ENCODE measurements around the gene ATL2. TPM values are rescaled to one million over a fixed set of nuclear protein-coding genes. Genes with fewer than 3 reads are reported as not detected.
"Not testable (repeated sequence)": the region's sequence is repeated elsewhere in the genome, so short reads cannot be mapped to it uniquely, and the experiment has no call there.

ATL2 gene
- total and polyA plus RNA-seq, 2 experiments from 2014 or later, result 28.7 to 86.5 TPM

GRCh38 chr2:38322224-38322914 is 54.7 kb downstream of the ATL2 start:
- Histone ChIP-seq H3K27me3 (no peaks in the 10 kb centered on the region), H3K9me3 (ENCODE audit: low read depth) (no peaks in the 10 kb centered on the region), H3K4me1 (ENCODE audit: low read depth) (peaks cover 6% of the 10 kb centered on the region), H3K36me3 (peaks cover 7% of the 10 kb centered on the region), H3K27ac (no peak overlapping the region), H3K4me3 (no peak overlapping the region)
- DNase-seq (ENCODE audit: low read depth in 1 of 2, low spot score in 1 of 2), result no peak
- TF ChIP-seq, protein P1, sequence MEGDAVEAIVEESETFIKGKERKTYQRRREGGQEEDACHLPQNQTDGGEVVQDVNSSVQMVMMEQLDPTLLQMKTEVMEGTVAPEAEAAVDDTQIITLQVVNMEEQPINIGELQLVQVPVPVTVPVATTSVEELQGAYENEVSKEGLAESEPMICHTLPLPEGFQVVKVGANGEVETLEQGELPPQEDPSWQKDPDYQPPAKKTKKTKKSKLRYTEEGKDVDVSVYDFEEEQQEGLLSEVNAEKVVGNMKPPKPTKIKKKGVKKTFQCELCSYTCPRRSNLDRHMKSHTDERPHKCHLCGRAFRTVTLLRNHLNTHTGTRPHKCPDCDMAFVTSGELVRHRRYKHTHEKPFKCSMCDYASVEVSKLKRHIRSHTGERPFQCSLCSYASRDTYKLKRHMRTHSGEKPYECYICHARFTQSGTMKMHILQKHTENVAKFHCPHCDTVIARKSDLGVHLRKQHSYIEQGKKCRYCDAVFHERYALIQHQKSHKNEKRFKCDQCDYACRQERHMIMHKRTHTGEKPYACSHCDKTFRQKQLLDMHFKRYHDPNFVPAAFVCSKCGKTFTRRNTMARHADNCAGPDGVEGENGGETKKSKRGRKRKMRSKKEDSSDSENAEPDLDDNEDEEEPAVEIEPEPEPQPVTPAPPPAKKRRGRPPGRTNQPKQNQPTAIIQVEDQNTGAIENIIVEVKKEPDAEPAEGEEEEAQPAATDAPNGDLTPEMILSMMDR (IDR thresholded peaks at IDR 0.05; ENCODE audit: low read depth, low read length), result no peak

GRCh38 chr2:38319240-38319639 is 57.8 kb downstream of the ATL2 start:
- peak overlapping the region; percentile 46 for H3K27ac ChIP-seq
- peaks cover 12% of the 10 kb centered on the region for H3K4me1 ChIP-seq (ENCODE audit: low read depth)
- H3K36me3 ChIP-seq, result peaks cover 21% of the 10 kb centered on the region
- not testable (repeated sequence) for H3K4me3 ChIP-seq; DNase-seq (ENCODE audit: low read depth in 1 of 2, low spot score in 1 of 2); H3K9me3 ChIP-seq (ENCODE audit: low read depth); H3K27me3 ChIP-seq

DNA sequence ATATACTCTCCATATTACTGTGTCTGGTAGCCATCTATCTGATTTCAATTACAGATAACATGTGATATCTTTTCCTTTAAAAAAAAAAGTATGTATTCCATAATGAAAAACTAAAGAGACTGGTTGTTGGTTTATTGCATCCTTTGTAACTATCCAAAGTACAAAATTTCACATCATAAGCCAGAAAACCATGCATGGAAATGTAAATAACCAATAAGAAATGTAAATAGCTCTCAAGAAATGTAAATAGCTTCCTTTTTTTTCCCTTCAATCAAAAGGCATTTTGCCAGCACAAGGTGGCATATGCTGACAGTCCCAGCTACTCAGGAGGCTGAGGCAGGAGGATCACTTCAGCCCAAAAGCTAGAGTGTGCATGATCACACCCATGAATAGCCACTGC is 59.3 kb downstream of the ATL2 start:
- peaks cover 12% of the 10 kb centered on the region for H3K4me1 ChIP-seq (ENCODE audit: low read depth)
- no peak overlapping the region for H3K27ac ChIP-seq
- H3K27me3 ChIP-seq, result no peaks in the 10 kb centered on the region
- no peaks in the 10 kb centered on the region for H3K9me3 ChIP-seq (ENCODE audit: low read depth)
- no peak overlapping the region for H3K4me3 ChIP-seq
- H3K36me3 ChIP-seq, result peaks cover 32% of the 10 kb centered on the region
- no peak for DNase-seq (ENCODE audit: low read depth in 1 of 2, low spot score in 1 of 2)
- TF ChIP-seq, protein P1 (IDR thresholded peaks at IDR 0.05; ENCODE audit: low read depth, low read length), result no peak

DNA sequence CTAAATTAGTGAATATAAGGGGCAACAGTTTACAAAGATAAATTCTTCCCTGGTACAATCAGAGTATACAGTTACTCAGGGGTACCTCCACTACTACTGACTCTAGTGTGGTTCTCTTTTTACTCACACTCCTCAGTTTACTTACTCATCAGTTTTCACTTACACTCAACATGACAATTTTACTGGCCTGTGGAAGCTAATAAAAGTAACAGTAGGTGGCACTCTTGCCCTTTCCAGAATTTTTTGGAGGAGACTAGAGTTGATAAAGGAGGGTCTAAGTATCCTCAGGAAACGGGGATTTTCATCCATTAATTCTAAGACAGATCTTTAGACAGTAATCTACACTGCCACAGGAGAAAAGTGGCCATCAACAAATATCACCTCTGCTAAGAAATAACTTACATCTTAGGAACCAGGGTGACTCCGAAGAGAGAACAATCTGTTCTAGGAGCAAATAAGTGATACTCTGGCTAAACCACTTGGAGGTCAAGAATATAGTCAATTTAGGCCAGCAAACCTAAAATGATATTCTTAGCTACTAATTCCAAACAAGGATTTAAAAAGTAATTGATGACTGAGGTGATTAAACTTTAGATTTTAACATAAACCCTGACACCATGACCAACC is 61.3 kb downstream of the ATL2 start:
- TF ChIP-seq, protein P1 (IDR thresholded peaks at IDR 0.05; ENCODE audit: low read depth, low read length), result peak; percentile 71
- Histone ChIP-seq H3K9me3 (ENCODE audit: low read depth) (no peaks in the 10 kb centered on the region), H3K27ac (peak overlapping the region; percentile 32), H3K4me3 (no peak overlapping the region), H3K4me1 (ENCODE audit: low read depth) (peaks cover 12% of the 10 kb centered on the region), H3K36me3 (peaks cover 44% of the 10 kb centered on the region), H3K27me3 (no peaks in the 10 kb centered on the region)
- DNase-seq (ENCODE audit: low read depth in 1 of 2, low spot score in 1 of 2), result peak; percentile 50 to 66

- no peaks in the 10 kb centered on the region for H3K9me3 ChIP-seq (ENCODE audit: low read depth)
- no peaks in the 10 kb centered on the region for H3K4me1 ChIP-seq (ENCODE audit: low read depth)
- TF ChIP-seq, protein P1 (IDR thresholded peaks at IDR 0.05; ENCODE audit: low read depth, low read length), result no peak
- no peaks in the 10 kb centered on the region for H3K27me3 ChIP-seq
- no peak overlapping the region for H3K4me3 ChIP-seq
- no peak for DNase-seq (ENCODE audit: low read depth in 1 of 2, low spot score in 1 of 2)
- peaks cover 33% of the 10 kb centered on the region for H3K36me3 ChIP-seq
- no peak overlapping the region for H3K27ac ChIP-seq
Observed at GRCh38 chr2:38308821-38309220, 68.3 kb downstream of the ATL2 start.
